HCT116 (cell line): ENCODE data around the gene EPHA3.

ENCODE experiments used
- ATF3 ChIP-seq: IDR thresholded peaks from 2 replicates; pipeline ENCODE4 v1.6.1; 2012
- CEBPB ChIP-seq: IDR thresholded peaks from 2 replicates; pipeline ENCODE4 v1.6.1; 2012; ENCODE audit warnings: low read depth
- CTCF ChIP-seq, 3 experiments: fragments of 200-600 bp in 1 of 3; sonication (generic) in 1 of 3; IDR thresholded peaks in 2 of 3; conservative IDR thresholded peaks in 1 of 3; 2 replicates each; pipeline ENCODE4 v1.5.1; 2012 to 2017; ENCODE audit warnings: low read depth in 2 of 3, low read length in 2 of 3, antibody characterized with exemption in 1 of 3, borderline replicate concordance in 1 of 3, control low read depth in 1 of 3, mild to moderate bottlenecking in 1 of 3, mixed read lengths in 1 of 3, mixed run types in 1 of 3, moderate library complexity in 1 of 3; ENCODE audit not compliant: insufficient read depth in 1 of 3
- EGR1 ChIP-seq: IDR thresholded peaks from 2 replicates; pipeline ENCODE4 v1.6.1; 2012; ENCODE audit warnings: low read depth
- EZH2 ChIP-seq: fragments of 200-600 bp; sonication (generic); IDR thresholded peaks from 2 replicates; pipeline ENCODE4 v1.6.1; 2017; ENCODE audit warnings: antibody characterized with exemption, mixed run types
- JUND ChIP-seq: IDR thresholded peaks from 2 replicates; pipeline ENCODE4 v1.6.1; 2012
- MAX ChIP-seq: IDR thresholded peaks from 2 replicates; pipeline ENCODE4 v1.6.1; 2012
- POLR2A ChIP-seq: IDR thresholded peaks from 2 replicates; pipeline ENCODE4 v1.7.0; 2011; ENCODE audit warnings: borderline replicate concordance; ENCODE audit not compliant: insufficient read depth, insufficient read length; ENCODE audit errors: extremely low read depth
- POLR2AphosphoS5 ChIP-seq: IDR thresholded peaks from 2 replicates; pipeline ENCODE4 v1.6.1; 2011; ENCODE audit warnings: mild to moderate bottlenecking, low read depth, low read length, moderate library complexity
- RAD21 ChIP-seq: IDR thresholded peaks from 2 replicates; pipeline ENCODE4 v1.6.1; 2012; ENCODE audit warnings: low read depth, mild to moderate bottlenecking
- REST ChIP-seq: IDR thresholded peaks from 2 replicates; pipeline ENCODE4 v1.6.1; 2012; ENCODE audit warnings: low read depth
- TCF7L2 ChIP-seq: IDR thresholded peaks from 2 replicates; pipeline ENCODE4 v1.7.0; 2011; ENCODE audit warnings: borderline replicate concordance, inconsistent platforms; ENCODE audit not compliant: insufficient read depth, insufficient read length; ENCODE audit errors: extremely low read depth
- YY1 ChIP-seq: IDR thresholded peaks from 2 replicates; pipeline ENCODE4 v1.6.1; 2011; ENCODE audit warnings: low read length, low read depth, moderate library complexity, mild to moderate bottlenecking; ENCODE audit not compliant: insufficient replicate concordance; ENCODE audit errors: extremely low read depth
- ZNF274 ChIP-seq: fragments of 200-500 bp; sonication (Bioruptor generic); IDR thresholded peaks from 2 replicates; pipeline ENCODE4 v1.6.1; 2014; ENCODE audit warnings: mild to moderate bottlenecking, low read depth, low read length, inconsistent platforms

GRCh38 chr3:89180334-89180733 is 72.9 kb downstream of the EPHA3 start:
- no peak for TF ChIP-seq EZH2
- TF ChIP-seq MAX, result no peak
- TF ChIP-seq CTCF (IDR thresholded peaks at IDR 0.05 in 2 of 3, conservative IDR thresholded peaks at IDR 0.05 in 1 of 3; ENCODE audit: borderline replicate concordance in 1 of 3, insufficient read depth in 1 of 3, low read depth in 2 of 3, low read length in 2 of 3), result no peak
- TF ChIP-seq ZNF274, result no peak
- TF ChIP-seq REST, result no peak
- TF ChIP-seq POLR2A, result no peak
- no peak for TF ChIP-seq CEBPB
- TF ChIP-seq ATF3, result no peak
- TF ChIP-seq RAD21, result no peak
- no peak for TF ChIP-seq JUND
- TF ChIP-seq EGR1, result no peak
- no peak for TF ChIP-seq TCF7L2
- no peak for TF ChIP-seq YY1
- no peak for TF ChIP-seq POLR2AphosphoS5
